ENCODE measurements around the gene WDFY1. TPM values are rescaled to one million over a fixed set of nuclear protein-coding genes. Genes with fewer than 3 reads are reported as not detected.

The WDFY1 gene
- total RNA-seq, 1 experiment from 2014 or later, result 66.0 TPM

- TF ChIP-seq ZMAT4 (CRISPR knock-in tag; IDR thresholded peaks at IDR 0.05) (no peak), ZNF532 (CRISPR knock-in tag; IDR thresholded peaks at IDR 0.05; ENCODE audit: borderline replicate concordance) (no peak), TP53 (CRISPR knock-in tag; IDR thresholded peaks at IDR 0.05) (no peak), GABPB1 (CRISPR knock-in tag; IDR thresholded peaks at IDR 0.05) (no peak), ATF2 (CRISPR knock-in tag; IDR thresholded peaks at IDR 0.05; ENCODE audit: borderline replicate concordance, low read depth) (no peak), IRF2 (CRISPR knock-in tag; IDR thresholded peaks at IDR 0.05; ENCODE audit: borderline replicate concordance, low read depth) (no peak), E2F5 (CRISPR knock-in tag; IDR thresholded peaks at IDR 0.05) (no peak), JUN (CRISPR knock-in tag; IDR thresholded peaks at IDR 0.05) (no peak), HMGA2 (CRISPR knock-in tag; IDR thresholded peaks at IDR 0.05) (no peak), AR (CRISPR knock-in tag; IDR thresholded peaks at IDR 0.05) (no peak), ZBTB43 (CRISPR knock-in tag; IDR thresholded peaks at IDR 0.05) (no peak)
Observed at GRCh38 chr2:223863491-223863890, 81.6 kb downstream of the WDFY1 start (continued).

GRCh38 chr2:223860809-223861738 lies 84.1 kb downstream of the WDFY1 start:
- ATAC-seq (no peak), DNase-seq (ENCODE audit: low spot score) (no peak)
- POLR2A ChIA-PET, result no interaction called here
- no peaks in the 10 kb centered on the region for H3K36me3 Mint-ChIP-seq
- H3K4me1 Mint-ChIP-seq, result peaks cover 12% of the 10 kb centered on the region
- TF ChIP-seq ESRRA (CRISPR knock-in tag; IDR thresholded peaks at IDR 0.05; ENCODE audit: borderline replicate concordance) (no peak), GRHL2 (CRISPR knock-in tag; IDR thresholded peaks at IDR 0.05; ENCODE audit: insufficient replicate concordance, severe bottlenecking) (no peak), TEAD4 (CRISPR knock-in tag; IDR thresholded peaks at IDR 0.05) (no peak), ZNF138 (CRISPR knock-in tag; conservative IDR thresholded peaks at IDR 0.05) (no peak)
- CTCF ChIA-PET, result interaction anchor here (0.8 to 2.7 kb wide), 12 partner anchors 82 to 554 kb away, joined by 3 to 15 read pairs (median 4); no protein-coding TSS in a partner anchor
- no peaks in the 10 kb centered on the region for H3K9me3 Mint-ChIP-seq
- no peaks in the 10 kb centered on the region for H3K27me3 Mint-ChIP-seq (ENCODE audit: low read depth)
- no peak overlapping the region for H3K4me3 Mint-ChIP-seq
- 0 out of 2 replicates have a peak overlapping the region, but pooled peaks have one; percentile 87 for H3K27ac Mint-ChIP-seq
